AG04450 (cell line): ENCODE results near the gene CAPN13. TPM values are rescaled to one million over a fixed set of nuclear protein-coding genes. Genes with fewer than 3 reads are reported as not detected.

Experiments used
- CTCF ChIA-PET: fragments of 300-600, 350-600 bp; formaldehyde crosslinking; extraction: SDS; loops from one replicate; lab custom pipeline; 2022; ENCODE audit warnings: antibody characterized with exemption, inconsistent platforms; lab: Charles Lee
- POLR2A ChIA-PET: fragments of 350-600 bp; formaldehyde crosslinking; extraction: SDS; loops from one replicate; lab custom pipeline; 2021; ENCODE audit warnings: antibody characterized with exemption, inconsistent platforms; lab: Yijun Ruan, JAX
- DNase-seq: peaks from one replicate; pipeline ENCODE4 v3.0.0-alpha.2; 2011; ENCODE audit warnings: low read depth, low spot score
- H3K27ac ChIP-seq: one replicate; pipeline ENCODE4 v1.5.1; 2012; ENCODE audit warnings: low read depth, low read length, control low read depth
- H3K27me3 ChIP-seq: one replicate; pipeline ENCODE4 v1.6.0; 2012; ENCODE audit warnings: low read length; ENCODE audit not compliant: control insufficient read depth, insufficient read depth
- H3K4me3 ChIP-seq: 2 replicates; pipeline ENCODE4 v1.5.1; 2011; ENCODE audit warnings: mild to moderate bottlenecking, low read depth, low read length, control low read depth
- H3K9me3 ChIP-seq: 2 replicates; pipeline ENCODE4 v1.5.1; 2012; ENCODE audit warnings: low read length; ENCODE audit not compliant: control insufficient read depth, insufficient read depth
- polyA plus RNA-seq: library from polyadenylated mRNA; depleted of rRNA; stranded (reverse); fragments of >200 nt; gene quantifications from 2 replicates; pipeline ENCODE4 v1.2.3, GENCODE V29; 2011
- TF ChIP-seq, protein P1 (sequence below): IDR thresholded peaks from 2 replicates; pipeline ENCODE4 v1.5.1; 2011; ENCODE audit warnings: low read depth, low read length, control low read depth, inconsistent platforms

The CAPN13 gene
- polyA plus RNA-seq, 1 experiment = not detected

DNA sequence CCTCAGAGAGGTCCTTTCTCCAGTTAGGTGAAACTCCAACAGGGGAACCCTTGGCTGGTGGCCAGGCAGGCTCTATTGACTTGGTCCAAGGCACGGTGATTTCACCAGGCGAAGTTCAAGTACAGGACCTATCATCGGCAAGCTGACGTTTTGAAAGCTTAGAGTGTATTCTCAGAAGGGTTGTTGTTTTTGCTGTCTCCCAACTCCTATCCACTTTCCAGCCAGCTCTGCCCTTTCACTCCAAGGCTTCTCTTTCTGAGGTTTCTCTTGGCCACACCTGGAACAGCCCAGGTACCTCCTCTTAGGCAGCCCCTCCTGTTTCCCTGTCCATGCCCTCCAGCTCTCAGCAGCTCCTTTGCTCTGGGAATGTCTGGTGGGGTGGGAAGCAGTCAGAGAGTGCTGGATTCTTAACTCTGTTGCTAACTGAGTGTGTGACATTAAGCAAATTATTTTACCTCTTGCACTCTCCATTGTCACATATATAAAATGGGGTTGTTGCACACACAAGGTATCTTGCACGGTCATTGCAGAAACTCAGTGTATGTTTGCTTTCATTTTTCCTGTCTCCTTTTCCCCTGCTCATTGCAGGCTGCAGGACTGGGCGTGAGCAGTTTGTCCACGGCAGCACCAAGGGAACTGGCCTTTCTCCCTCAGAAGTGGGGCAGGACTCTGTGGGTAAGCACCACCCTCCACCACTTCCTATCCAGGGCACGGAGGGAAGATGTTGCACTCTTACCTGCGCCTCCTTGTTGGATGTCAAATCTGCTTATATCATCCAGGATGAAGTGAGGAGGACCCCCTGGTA is 30.2 kb downstream of the CAPN13 start:
- no peaks in the 10 kb centered on the region for H3K27me3 ChIP-seq
- H3K27ac ChIP-seq = no peak overlapping the region
- H3K4me3 ChIP-seq = no peak overlapping the region
- POLR2A ChIA-PET = no interaction called here
- DNase-seq = no peak
- TF ChIP-seq, protein P1, sequence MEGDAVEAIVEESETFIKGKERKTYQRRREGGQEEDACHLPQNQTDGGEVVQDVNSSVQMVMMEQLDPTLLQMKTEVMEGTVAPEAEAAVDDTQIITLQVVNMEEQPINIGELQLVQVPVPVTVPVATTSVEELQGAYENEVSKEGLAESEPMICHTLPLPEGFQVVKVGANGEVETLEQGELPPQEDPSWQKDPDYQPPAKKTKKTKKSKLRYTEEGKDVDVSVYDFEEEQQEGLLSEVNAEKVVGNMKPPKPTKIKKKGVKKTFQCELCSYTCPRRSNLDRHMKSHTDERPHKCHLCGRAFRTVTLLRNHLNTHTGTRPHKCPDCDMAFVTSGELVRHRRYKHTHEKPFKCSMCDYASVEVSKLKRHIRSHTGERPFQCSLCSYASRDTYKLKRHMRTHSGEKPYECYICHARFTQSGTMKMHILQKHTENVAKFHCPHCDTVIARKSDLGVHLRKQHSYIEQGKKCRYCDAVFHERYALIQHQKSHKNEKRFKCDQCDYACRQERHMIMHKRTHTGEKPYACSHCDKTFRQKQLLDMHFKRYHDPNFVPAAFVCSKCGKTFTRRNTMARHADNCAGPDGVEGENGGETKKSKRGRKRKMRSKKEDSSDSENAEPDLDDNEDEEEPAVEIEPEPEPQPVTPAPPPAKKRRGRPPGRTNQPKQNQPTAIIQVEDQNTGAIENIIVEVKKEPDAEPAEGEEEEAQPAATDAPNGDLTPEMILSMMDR = no peak
- CTCF ChIA-PET = no interaction called here
- no peaks in the 10 kb centered on the region for H3K9me3 ChIP-seq

GRCh38 chr2:30775833-30776232 is 31.4 kb downstream of the CAPN13 start:
- H3K4me3 ChIP-seq = no peak overlapping the region
- no peak for DNase-seq
- H3K9me3 ChIP-seq = no peaks in the 10 kb centered on the region
- TF ChIP-seq, protein P1 = no peak
- ChIA-PET POLR2A (no interaction called here), CTCF (no interaction called here)
- no peaks in the 10 kb centered on the region for H3K27me3 ChIP-seq
- no peak overlapping the region for H3K27ac ChIP-seq

GRCh38 chr2:30772021-30772705 is 35.1 kb downstream of the CAPN13 start:
- H3K27me3 ChIP-seq = no peaks in the 10 kb centered on the region
- DNase-seq = no peak
- POLR2A ChIA-PET = no interaction called here
- TF ChIP-seq, protein P1 = no peak
- no peak overlapping the region for H3K4me3 ChIP-seq
- H3K9me3 ChIP-seq = no peaks in the 10 kb centered on the region
- H3K27ac ChIP-seq = no peak overlapping the region
- CTCF ChIA-PET = no interaction called here

DNA sequence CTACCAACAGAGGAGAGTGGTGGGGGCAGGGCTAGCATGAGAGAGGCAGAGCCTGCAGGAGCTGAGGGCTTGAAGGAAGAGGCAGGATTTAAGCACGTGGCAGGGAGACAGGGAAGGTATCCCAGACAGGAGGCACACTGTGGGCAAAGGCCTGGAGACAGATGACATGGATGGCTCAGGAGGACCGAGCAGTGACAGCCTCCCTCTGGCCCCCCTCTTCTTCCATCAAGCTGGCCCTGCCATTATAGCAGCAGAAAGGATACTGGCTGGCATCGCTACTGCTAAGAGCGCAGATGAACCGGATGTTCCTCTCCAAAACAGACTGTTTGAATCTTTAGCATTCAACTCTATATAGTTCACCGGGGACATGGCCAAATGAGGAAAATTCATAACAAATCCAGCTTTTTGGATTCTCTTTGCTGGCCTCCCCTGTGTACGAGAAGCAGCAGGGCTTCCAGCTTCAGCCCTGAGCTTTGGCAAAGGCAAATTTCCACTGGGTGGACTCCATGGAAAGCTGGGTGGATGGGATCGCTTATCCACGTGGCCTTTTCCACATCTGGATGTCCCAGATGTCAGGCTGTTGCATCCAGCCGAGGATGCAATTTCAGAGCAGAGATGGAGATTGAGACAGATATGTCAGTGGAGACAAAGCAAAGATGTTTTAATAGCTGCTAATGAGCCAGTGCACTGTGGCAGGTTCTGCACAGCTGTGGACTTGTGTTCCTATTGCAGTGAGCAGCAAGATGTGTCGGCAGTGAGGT is 36.2 kb downstream of the CAPN13 start:
- Histone ChIP-seq H3K9me3 (no peaks in the 10 kb centered on the region), H3K27ac (no peak overlapping the region), H3K4me3 (no peak overlapping the region), H3K27me3 (peaks cover 3% of the 10 kb centered on the region)
- ChIA-PET CTCF (no interaction called here), POLR2A (no interaction called here)
- TF ChIP-seq, protein P1 = no peak
- no peak for DNase-seq
